Measurements from ENCODE around the gene SLIT3. TPM values are rescaled to one million over a fixed set of nuclear protein-coding genes. Genes with fewer than 3 reads are reported as not detected.

Gene SLIT3
- total RNA-seq, 3 donors from 2014 or later (not counting 1 experiment from before 2014, with no cell fraction given): 0.34 to 0.80 TPM; not detected in 1

DNA sequence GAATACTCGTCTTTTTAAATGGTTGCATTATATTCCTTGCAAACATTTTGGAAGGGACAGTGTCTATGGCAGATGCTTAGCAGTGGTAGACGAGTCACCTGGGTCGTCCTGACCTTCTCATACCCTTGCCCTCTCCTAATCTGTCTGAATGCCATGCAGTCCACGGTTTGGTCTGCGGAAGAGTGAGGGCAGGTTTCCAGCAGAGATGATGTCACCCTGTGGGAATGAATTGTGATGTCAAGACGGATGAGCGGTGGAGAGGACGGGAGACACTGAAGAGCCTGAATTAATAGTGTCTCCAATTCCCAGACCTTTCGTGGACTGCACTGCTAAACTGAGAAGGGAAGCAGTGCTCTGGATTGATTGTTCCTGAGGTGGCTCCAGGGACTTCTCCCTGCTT, 392.7 kb downstream of the SLIT3 start:
- WGBS (ENCODE audit: insufficient coverage): 85% methylated on average over 9 of the region's 9 CpGs
- H3K36me3 ChIP-seq (ENCODE audit: control insufficient read depth, insufficient read depth, low read length): no peaks in the 10 kb centered on the region
- H3K4me1 Mint-ChIP-seq: no peaks in the 10 kb centered on the region

DNA sequence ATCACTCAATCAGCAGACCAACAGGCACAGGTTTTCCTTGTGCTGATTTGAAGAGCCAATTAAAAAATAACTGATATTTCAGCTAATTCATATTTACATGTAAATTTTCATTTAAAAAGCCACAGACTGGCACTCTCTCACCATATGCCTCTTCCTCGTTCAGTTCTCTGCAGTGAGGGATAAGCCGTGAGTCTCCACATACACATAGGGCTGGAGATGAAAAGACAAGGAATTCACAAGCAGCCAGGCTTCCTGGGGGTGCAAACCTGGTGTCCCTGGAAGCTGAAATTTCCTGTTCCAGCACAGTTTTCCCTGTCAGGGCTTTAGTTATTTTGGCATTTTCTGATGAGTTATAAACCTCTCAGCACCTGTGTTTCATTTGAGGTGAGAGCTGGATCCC, 397.9 kb downstream of the SLIT3 start:
- peaks cover 19% of the 10 kb centered on the region for H3K4me1 ChIP-seq (ENCODE audit: control insufficient read depth, insufficient read depth, low read length)
- no peaks in the 10 kb centered on the region for H3K27me3 Mint-ChIP-seq (ENCODE audit: low read depth in 2 of 2)
- no peaks in the 10 kb centered on the region for H3K9me3 Mint-ChIP-seq
- no peak for ATAC-seq
- H3K4me1 Mint-ChIP-seq: peaks cover 40 to 41% of the 10 kb centered on the region in 2 donors
- H3K27ac ChIP-seq (ENCODE audit: low read length): no peak overlapping the region
- TF ChIP-seq, protein P1, sequence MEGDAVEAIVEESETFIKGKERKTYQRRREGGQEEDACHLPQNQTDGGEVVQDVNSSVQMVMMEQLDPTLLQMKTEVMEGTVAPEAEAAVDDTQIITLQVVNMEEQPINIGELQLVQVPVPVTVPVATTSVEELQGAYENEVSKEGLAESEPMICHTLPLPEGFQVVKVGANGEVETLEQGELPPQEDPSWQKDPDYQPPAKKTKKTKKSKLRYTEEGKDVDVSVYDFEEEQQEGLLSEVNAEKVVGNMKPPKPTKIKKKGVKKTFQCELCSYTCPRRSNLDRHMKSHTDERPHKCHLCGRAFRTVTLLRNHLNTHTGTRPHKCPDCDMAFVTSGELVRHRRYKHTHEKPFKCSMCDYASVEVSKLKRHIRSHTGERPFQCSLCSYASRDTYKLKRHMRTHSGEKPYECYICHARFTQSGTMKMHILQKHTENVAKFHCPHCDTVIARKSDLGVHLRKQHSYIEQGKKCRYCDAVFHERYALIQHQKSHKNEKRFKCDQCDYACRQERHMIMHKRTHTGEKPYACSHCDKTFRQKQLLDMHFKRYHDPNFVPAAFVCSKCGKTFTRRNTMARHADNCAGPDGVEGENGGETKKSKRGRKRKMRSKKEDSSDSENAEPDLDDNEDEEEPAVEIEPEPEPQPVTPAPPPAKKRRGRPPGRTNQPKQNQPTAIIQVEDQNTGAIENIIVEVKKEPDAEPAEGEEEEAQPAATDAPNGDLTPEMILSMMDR (IDR thresholded peaks at IDR 0.05): no peak
- no peaks in the 10 kb centered on the region for H3K36me3 Mint-ChIP-seq
- no peak overlapping the region for H3K4me3 ChIP-seq (ENCODE audit: low read length)
- no peaks in the 10 kb centered on the region for H3K27me3 ChIP-seq (ENCODE audit: control insufficient read depth, insufficient read depth, low read length)
- 82% methylated on average over 2 of the region's 2 CpGs for WGBS (ENCODE audit: insufficient coverage)
- H3K9me3 ChIP-seq (ENCODE audit: control insufficient read depth, insufficient read depth, low read length): no peaks in the 10 kb centered on the region
- DNase-seq: no peak
- H3K36me3 ChIP-seq (ENCODE audit: control insufficient read depth, insufficient read depth, low read length): no peaks in the 10 kb centered on the region
- H3K4me3 Mint-ChIP-seq: no peak overlapping the region
- H3K27ac Mint-ChIP-seq: peak overlapping the region in 1 of 2 donors; percentile 1
- intact Hi-C loops (cut with micrococcal nuclease): no loop called here

More for the DNA sequence above, 392.7 kb downstream of the SLIT3 start:
- no peaks in the 10 kb centered on the region for H3K36me3 Mint-ChIP-seq
- no peaks in the 10 kb centered on the region for H3K9me3 ChIP-seq (ENCODE audit: control insufficient read depth, insufficient read depth, low read length)
- no peak for DNase-seq
- H3K27me3 ChIP-seq (ENCODE audit: control insufficient read depth, insufficient read depth, low read length): no peaks in the 10 kb centered on the region
- intact Hi-C loops (cut with micrococcal nuclease): no loop called here
- TF ChIP-seq, protein P1 (IDR thresholded peaks at IDR 0.05): no peak
- no peaks in the 10 kb centered on the region for H3K9me3 Mint-ChIP-seq
- H3K4me3 Mint-ChIP-seq: no peak overlapping the region
- no peaks in the 10 kb centered on the region for H3K4me1 ChIP-seq (ENCODE audit: control insufficient read depth, insufficient read depth, low read length)
- peaks cover 0 to 5% of the 10 kb centered on the region in 2 donors for H3K27me3 Mint-ChIP-seq (ENCODE audit: low read depth in 2 of 2)
- no peak overlapping the region for H3K4me3 ChIP-seq (ENCODE audit: low read length)
- no peak for ATAC-seq
- no peak overlapping the region for H3K27ac Mint-ChIP-seq
- H3K27ac ChIP-seq (ENCODE audit: low read length): no peak overlapping the region

DNA sequence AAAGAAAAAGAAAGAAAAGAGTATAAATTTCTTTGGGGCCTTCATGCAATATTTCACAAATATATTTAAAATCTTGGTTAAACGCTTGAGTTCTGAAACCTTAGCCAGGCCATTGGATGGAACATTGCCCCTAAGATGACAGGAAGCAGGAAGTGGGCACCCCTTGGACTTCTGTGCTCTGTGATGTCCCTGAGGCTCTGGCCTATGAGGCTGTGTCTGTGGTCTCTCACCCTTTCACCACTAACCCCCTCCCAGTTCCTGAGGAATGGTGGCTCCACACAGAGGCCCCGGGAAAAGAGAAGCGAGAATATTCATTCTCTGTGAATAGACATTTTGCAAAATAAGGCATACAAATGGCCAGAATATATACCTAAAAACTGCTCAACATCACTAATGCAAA, 401.3 kb downstream of the SLIT3 start:
- intact Hi-C loops (cut with micrococcal nuclease): no loop called here
- H3K4me3 Mint-ChIP-seq: peak overlapping the region; percentile 82
- TF ChIP-seq, protein P1 (IDR thresholded peaks at IDR 0.05): no peak
- DNase-seq (no peak), ATAC-seq (peak in 2 of 3 donors; percentile 44 to 71)
- peak overlapping the region; percentile 63 to 80 for H3K27ac Mint-ChIP-seq
- H3K27ac ChIP-seq (ENCODE audit: low read length): no peak overlapping the region
- no peak overlapping the region for H3K4me3 ChIP-seq (ENCODE audit: low read length)
- no peaks in the 10 kb centered on the region for H3K36me3 ChIP-seq (ENCODE audit: control insufficient read depth, insufficient read depth, low read length)
- no peaks in the 10 kb centered on the region for H3K27me3 ChIP-seq (ENCODE audit: control insufficient read depth, insufficient read depth, low read length)
- H3K36me3 Mint-ChIP-seq: no peaks in the 10 kb centered on the region
- WGBS (ENCODE audit: insufficient coverage): 5% methylated on average over 3 of the region's 3 CpGs
- H3K4me1 Mint-ChIP-seq: peaks cover 54 to 59% of the 10 kb centered on the region in 2 donors
- no peaks in the 10 kb centered on the region for H3K9me3 ChIP-seq (ENCODE audit: control insufficient read depth, insufficient read depth, low read length)
- H3K4me1 ChIP-seq (ENCODE audit: control insufficient read depth, insufficient read depth, low read length): peaks cover 30% of the 10 kb centered on the region
- H3K27me3 Mint-ChIP-seq (ENCODE audit: low read depth in 2 of 2): peaks cover 0 to 2% of the 10 kb centered on the region in 2 donors
- no peaks in the 10 kb centered on the region for H3K9me3 Mint-ChIP-seq

DNA sequence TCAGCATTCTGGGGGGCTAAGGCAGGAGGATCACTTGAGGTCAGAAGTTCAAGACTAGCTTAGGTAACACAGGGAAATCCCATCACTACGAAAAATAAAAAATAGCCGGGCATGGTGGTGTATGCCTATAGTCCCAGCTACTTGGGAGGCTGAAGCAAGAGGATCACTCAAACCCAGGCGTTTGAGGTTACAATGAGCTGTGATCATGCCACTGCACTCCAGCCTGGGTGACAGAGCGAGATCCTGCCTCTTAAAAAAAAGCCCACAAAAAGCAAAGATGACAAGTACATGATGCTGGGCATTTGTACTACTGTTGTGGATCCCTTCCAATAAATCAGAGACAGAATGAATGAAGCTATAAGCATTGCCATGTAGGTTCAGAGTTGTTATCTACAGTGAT, 401.7 kb downstream of the SLIT3 start:
- H3K9me3 ChIP-seq (ENCODE audit: control insufficient read depth, insufficient read depth, low read length): no peaks in the 10 kb centered on the region
- H3K36me3 ChIP-seq (ENCODE audit: control insufficient read depth, insufficient read depth, low read length): no peaks in the 10 kb centered on the region
- peak in 2 of 3 donors; percentile 44 to 48 for ATAC-seq
- Mint-ChIP-seq H3K9me3 (no peaks in the 10 kb centered on the region), H3K27ac (peak overlapping the region; percentile 63 to 80), H3K4me3 (peak overlapping the region; percentile 82), H3K27me3 (ENCODE audit: low read depth in 2 of 2) (peaks cover 0 to 2% of the 10 kb centered on the region in 2 donors), H3K36me3 (no peaks in the 10 kb centered on the region), H3K4me1 (peaks cover 58 to 63% of the 10 kb centered on the region in 2 donors)
- no peaks in the 10 kb centered on the region for H3K27me3 ChIP-seq (ENCODE audit: control insufficient read depth, insufficient read depth, low read length)
- H3K4me3 ChIP-seq (ENCODE audit: low read length): no peak overlapping the region
- WGBS (ENCODE audit: insufficient coverage): 52% methylated on average over 4 of the region's 4 CpGs
- DNase-seq: no peak
- TF ChIP-seq, protein P1 (IDR thresholded peaks at IDR 0.05): no peak
- intact Hi-C loops (cut with micrococcal nuclease): no loop called here
- peaks cover 30% of the 10 kb centered on the region for H3K4me1 ChIP-seq (ENCODE audit: control insufficient read depth, insufficient read depth, low read length)
- H3K27ac ChIP-seq (ENCODE audit: low read length): peak overlapping the region; percentile 44

All from natural killer cell (primary cell).